ENCODE results near the gene BMPR1A.

The BMPR1A gene

GRCh38 chr10:86768412-86769062, 12.1 kb downstream of the BMPR1A start:
- DNase-seq, result no peak

- DNase-seq, result no peak
These were observed 13.6 kb downstream of the BMPR1A start for GRCh38 chr10:86769991-86770390.

GRCh38 chr10:86770412-86770960, 14.1 kb downstream of the BMPR1A start:
- DNase-seq, result no peak

- no peak for DNase-seq
These were observed 17.1 kb downstream of the BMPR1A start for GRCh38 chr10:86773498-86773897.

- no peak for DNase-seq
These were observed 18.8 kb downstream of the BMPR1A start for GRCh38 chr10:86775056-86775869.

- no peak for DNase-seq
These were observed 19.4 kb downstream of the BMPR1A start for GRCh38 chr10:86775870-86776180.

GRCh38 chr10:86779220-86780017, 23.0 kb downstream of the BMPR1A start:
- DNase-seq, result no peak

- DNase-seq, result no peak
These were observed 26.4 kb downstream of the BMPR1A start for GRCh38 chr10:86782701-86783418.

- DNase-seq, result no peak
These were observed 28.6 kb downstream of the BMPR1A start for GRCh38 chr10:86785037-86785436.

GRCh38 chr10:86785968-86786367, 29.5 kb downstream of the BMPR1A start:
- DNase-seq, result no peak

- no peak for DNase-seq
These were observed 29.9 kb downstream of the BMPR1A start for GRCh38 chr10:86786368-86786767.

GRCh38 chr10:86790394-86790793, 34.0 kb downstream of the BMPR1A start:
- DNase-seq, result no peak

- DNase-seq, result no peak
These were observed 36.2 kb downstream of the BMPR1A start for GRCh38 chr10:86792461-86793167.

GRCh38 chr10:86793696-86794095, 37.3 kb downstream of the BMPR1A start:
- DNase-seq, result no peak

GRCh38 chr10:86795353-86795752, 38.9 kb downstream of the BMPR1A start:
- DNase-seq, result no peak

- no peak for DNase-seq
These were observed 41.6 kb downstream of the BMPR1A start for GRCh38 chr10:86798025-86798424.

- no peak for DNase-seq
These were observed 42.2 kb downstream of the BMPR1A start for GRCh38 chr10:86798611-86799010.

GRCh38 chr10:86799188-86799845, 42.9 kb downstream of the BMPR1A start:
- no peak for DNase-seq

- no peak for DNase-seq
These were observed 45.6 kb downstream of the BMPR1A start for GRCh38 chr10:86801995-86802394.

GRCh38 chr10:86802473-86803108, 46.2 kb downstream of the BMPR1A start:
- DNase-seq, result no peak

- DNase-seq, result no peak
These were observed 46.7 kb downstream of the BMPR1A start for GRCh38 chr10:86803156-86803555.
